Measurements from ENCODE around the gene RASGRF2. TPM values are rescaled to one million over a fixed set of nuclear protein-coding genes. Genes with fewer than 3 reads are reported as not detected.
"Not testable (repeated sequence)": the region's sequence is repeated elsewhere in the genome, so short reads cannot be mapped to it uniquely, and the experiment has no call there.

RASGRF2 gene
- total and polyA plus RNA-seq, 2 donors = 3.1 to 5.0 TPM

DNA sequence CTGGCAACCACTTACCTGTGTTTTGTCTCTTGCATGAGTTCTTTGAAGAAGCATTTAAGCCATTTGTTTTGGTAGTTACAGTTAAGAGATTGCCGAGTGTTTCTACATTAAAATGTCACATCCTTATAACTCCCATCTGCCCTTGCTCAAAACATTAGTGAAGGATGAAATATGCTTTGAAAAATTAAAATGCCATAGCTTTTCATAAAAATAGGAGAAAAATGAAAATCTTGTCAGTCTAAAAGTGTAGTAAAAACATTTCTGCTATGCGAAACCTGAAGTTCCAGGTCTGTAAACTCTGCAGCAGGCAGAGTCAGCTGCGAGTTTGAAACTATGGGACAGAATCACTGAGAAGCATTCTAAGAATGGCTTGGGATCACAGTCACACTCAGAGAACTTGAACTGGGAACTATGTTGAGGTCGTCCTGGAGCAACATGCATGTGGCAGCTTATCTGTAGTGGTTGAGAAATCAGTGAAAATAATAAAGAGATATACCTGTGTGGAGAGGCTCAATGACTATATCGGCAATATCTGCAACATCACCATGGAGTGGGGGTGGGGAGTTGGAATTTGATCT, 67.4 kb downstream of the RASGRF2 start:
- Histone ChIP-seq H3K4me1 (ENCODE audit: insufficient read depth) (no peaks in the 10 kb centered on the region), H3K36me3 (ENCODE audit: insufficient read depth) (no peaks in the 10 kb centered on the region), H3K27ac (ENCODE audit: low read depth) (no peak overlapping the region), H3K4me3 (ENCODE audit: low read depth, low read length) (no peak overlapping the region)
- WGBS = 49% methylated on average over 5 of the region's 5 CpGs
- DNase-seq (ENCODE audit: extremely low spot score) = no peak

DNA sequence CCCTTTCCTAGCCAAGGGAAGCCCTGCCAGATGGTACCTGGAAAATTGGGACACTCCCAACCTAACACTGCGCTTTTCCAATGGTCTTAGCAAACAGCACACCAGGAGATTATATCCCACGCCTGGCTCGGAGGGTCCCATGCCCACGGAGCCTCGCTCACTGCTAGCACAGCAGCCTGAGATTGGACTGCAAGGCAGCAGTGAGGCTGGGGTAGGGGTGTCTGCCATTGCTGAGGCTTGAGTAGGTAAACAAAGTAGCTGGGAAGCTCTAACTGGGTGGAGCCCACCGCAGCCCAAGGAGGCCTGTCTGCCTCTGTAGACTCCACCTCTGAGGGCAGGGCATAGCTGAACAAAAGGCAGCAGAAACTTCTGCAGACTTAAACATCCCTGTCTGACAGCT, 68.7 kb downstream of the RASGRF2 start:
- H3K4me3 ChIP-seq (ENCODE audit: low read depth, low read length); H3K4me1 ChIP-seq (ENCODE audit: insufficient read depth); H3K36me3 ChIP-seq (ENCODE audit: insufficient read depth); DNase-seq (ENCODE audit: extremely low spot score); H3K27ac ChIP-seq (ENCODE audit: low read depth): not testable (repeated sequence)
- 95% methylated on average over 6 of the region's 6 CpGs for WGBS

GRCh38 chr5:81029736-81030135, 69.6 kb downstream of the RASGRF2 start:
- 67% methylated on average over 4 of the region's 4 CpGs for WGBS
- not testable (repeated sequence) for H3K27ac ChIP-seq (ENCODE audit: low read depth); H3K36me3 ChIP-seq (ENCODE audit: insufficient read depth); H3K4me1 ChIP-seq (ENCODE audit: insufficient read depth); DNase-seq (ENCODE audit: extremely low spot score); H3K4me3 ChIP-seq (ENCODE audit: low read depth, low read length)

GRCh38 chr5:81030236-81031034, 70.3 kb downstream of the RASGRF2 start:
- DNase-seq (ENCODE audit: extremely low spot score); H3K27ac ChIP-seq (ENCODE audit: low read depth); H3K4me1 ChIP-seq (ENCODE audit: insufficient read depth); H3K4me3 ChIP-seq (ENCODE audit: low read depth, low read length); H3K36me3 ChIP-seq (ENCODE audit: insufficient read depth): not testable (repeated sequence)
- WGBS = 86% methylated on average over 3 of the region's 3 CpGs

- DNase-seq (ENCODE audit: extremely low spot score) = no peak
- H3K27ac ChIP-seq (ENCODE audit: low read depth) = no peak overlapping the region
- no peak overlapping the region for H3K4me3 ChIP-seq (ENCODE audit: low read depth, low read length)
- no peaks in the 10 kb centered on the region for H3K36me3 ChIP-seq (ENCODE audit: insufficient read depth)
- no peaks in the 10 kb centered on the region for H3K4me1 ChIP-seq (ENCODE audit: insufficient read depth)
- WGBS = 91% methylated on average over 2 of the region's 2 CpGs
Measured at GRCh38 chr5:81035522-81035921, 75.4 kb downstream of the RASGRF2 start.

DNA sequence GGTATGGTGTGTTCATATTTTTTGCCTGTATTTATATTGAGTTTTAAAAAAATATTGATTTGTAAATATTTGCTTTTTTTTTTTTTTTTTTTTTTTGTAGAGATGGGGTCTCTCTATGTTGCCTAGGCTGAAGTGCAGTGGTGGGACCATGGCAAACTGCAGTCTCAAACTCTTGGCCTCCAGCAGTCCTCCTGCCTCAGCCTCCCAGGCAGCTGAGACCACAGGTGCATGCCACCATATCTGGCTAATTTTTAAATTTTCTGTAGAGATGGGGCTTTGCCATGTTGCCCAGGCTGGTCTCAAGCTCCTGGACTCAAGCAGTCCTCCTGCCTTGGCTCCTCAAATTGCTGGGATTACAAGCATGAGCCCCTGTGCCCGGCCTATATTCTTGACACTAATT, 78.3 kb downstream of the RASGRF2 start:
- DNase-seq (ENCODE audit: extremely low spot score) = no peak
- 76% methylated on average over 1 of the region's 1 CpG for WGBS

DNA sequence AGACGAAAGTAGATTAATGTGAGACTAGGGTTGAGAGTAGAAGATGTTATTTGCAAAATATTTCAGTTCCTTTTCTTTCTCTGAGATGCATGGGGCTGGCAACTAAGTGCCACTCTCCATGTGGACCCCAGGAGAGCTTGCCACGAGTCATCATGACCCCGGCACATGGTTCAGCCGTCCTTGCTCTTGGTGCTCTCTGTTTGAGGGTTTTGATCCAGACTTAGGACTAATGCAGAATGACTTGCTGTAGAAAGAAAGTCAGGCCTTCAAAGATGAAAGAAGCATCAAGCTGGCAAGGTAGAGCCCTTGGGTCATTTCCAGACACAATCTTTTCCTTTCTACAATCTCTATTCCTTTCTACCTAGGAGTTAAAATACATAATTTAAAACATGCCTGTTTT, 84.7 kb downstream of the RASGRF2 start:
- DNase-seq (ENCODE audit: extremely low spot score) = no peak
- Histone ChIP-seq H3K4me1 (ENCODE audit: insufficient read depth) (no peaks in the 10 kb centered on the region), H3K36me3 (ENCODE audit: insufficient read depth) (no peaks in the 10 kb centered on the region), H3K27ac (ENCODE audit: low read depth) (no peak overlapping the region), H3K4me3 (ENCODE audit: low read depth, low read length) (no peak overlapping the region)
- WGBS = 81% methylated on average over 4 of the region's 4 CpGs

More for the DNA sequence above, 78.3 kb downstream of the RASGRF2 start:
- Histone ChIP-seq H3K36me3 (ENCODE audit: insufficient read depth) (no peaks in the 10 kb centered on the region), H3K4me3 (ENCODE audit: low read depth, low read length) (no peak overlapping the region), H3K4me1 (ENCODE audit: insufficient read depth) (no peaks in the 10 kb centered on the region), H3K27ac (ENCODE audit: low read depth) (no peak overlapping the region)

DNA sequence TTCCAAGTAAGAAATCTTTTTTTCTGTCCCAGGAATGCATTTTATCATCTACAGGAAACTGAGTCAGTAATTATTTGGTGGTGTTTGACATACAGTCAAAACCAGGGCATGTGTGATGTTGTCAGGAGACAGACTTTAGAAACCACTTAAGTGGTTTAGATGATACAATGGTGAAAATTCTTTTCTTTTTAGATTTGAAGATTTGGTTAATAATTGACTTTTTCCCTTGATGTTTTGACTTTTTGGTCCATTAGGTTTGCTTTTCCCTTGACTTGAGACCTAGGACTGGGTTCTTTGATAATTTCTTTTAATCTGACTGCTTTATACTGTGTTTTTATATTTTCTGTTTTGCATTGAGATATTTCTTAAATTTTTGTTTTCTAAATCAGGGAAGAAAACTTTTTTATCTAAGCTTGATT, 85.2 kb downstream of the RASGRF2 start:
- no peaks in the 10 kb centered on the region for H3K4me1 ChIP-seq (ENCODE audit: insufficient read depth)
- H3K36me3 ChIP-seq (ENCODE audit: insufficient read depth) = no peaks in the 10 kb centered on the region
- DNase-seq (ENCODE audit: extremely low spot score) = no peak
- no peak overlapping the region for H3K27ac ChIP-seq (ENCODE audit: low read depth)
- H3K4me3 ChIP-seq (ENCODE audit: low read depth, low read length) = no peak overlapping the region

GRCh38 chr5:81046041-81046440, 85.9 kb downstream of the RASGRF2 start:
- Histone ChIP-seq H3K4me1 (ENCODE audit: insufficient read depth) (no peaks in the 10 kb centered on the region), H3K36me3 (ENCODE audit: insufficient read depth) (no peaks in the 10 kb centered on the region), H3K4me3 (ENCODE audit: low read depth, low read length) (no peak overlapping the region), H3K27ac (ENCODE audit: low read depth) (no peak overlapping the region)
- 78% methylated on average over 2 of the region's 2 CpGs for WGBS
- no peak for DNase-seq (ENCODE audit: extremely low spot score)

- Histone ChIP-seq H3K4me3 (ENCODE audit: low read depth, low read length) (no peak overlapping the region), H3K27ac (ENCODE audit: low read depth) (no peak overlapping the region), H3K4me1 (ENCODE audit: insufficient read depth) (no peaks in the 10 kb centered on the region), H3K36me3 (ENCODE audit: insufficient read depth) (no peaks in the 10 kb centered on the region)
- whole genome bisulfite sequencing = 69% methylated on average over 2 of the region's 2 CpGs
- DNase-seq (ENCODE audit: extremely low spot score) = no peak
Measured at GRCh38 chr5:81052325-81052724, 92.2 kb downstream of the RASGRF2 start.

GRCh38 chr5:81053282-81053681, 93.1 kb downstream of the RASGRF2 start:
- WGBS = 96% methylated on average over 4 of the region's 4 CpGs
- H3K4me1 ChIP-seq (ENCODE audit: insufficient read depth); H3K27ac ChIP-seq (ENCODE audit: low read depth); H3K4me3 ChIP-seq (ENCODE audit: low read depth, low read length); H3K36me3 ChIP-seq (ENCODE audit: insufficient read depth); DNase-seq (ENCODE audit: extremely low spot score): not testable (repeated sequence)

GRCh38 chr5:81058121-81058520, 98.0 kb downstream of the RASGRF2 start:
- DNase-seq (ENCODE audit: extremely low spot score) = no peak
- H3K4me1 ChIP-seq (ENCODE audit: insufficient read depth) = no peaks in the 10 kb centered on the region
- no peak overlapping the region for H3K4me3 ChIP-seq (ENCODE audit: low read depth, low read length)
- no peak overlapping the region for H3K27ac ChIP-seq (ENCODE audit: low read depth)
- WGBS = 80% methylated on average over 1 of the region's 1 CpG
- H3K36me3 ChIP-seq (ENCODE audit: insufficient read depth) = no peaks in the 10 kb centered on the region

DNA sequence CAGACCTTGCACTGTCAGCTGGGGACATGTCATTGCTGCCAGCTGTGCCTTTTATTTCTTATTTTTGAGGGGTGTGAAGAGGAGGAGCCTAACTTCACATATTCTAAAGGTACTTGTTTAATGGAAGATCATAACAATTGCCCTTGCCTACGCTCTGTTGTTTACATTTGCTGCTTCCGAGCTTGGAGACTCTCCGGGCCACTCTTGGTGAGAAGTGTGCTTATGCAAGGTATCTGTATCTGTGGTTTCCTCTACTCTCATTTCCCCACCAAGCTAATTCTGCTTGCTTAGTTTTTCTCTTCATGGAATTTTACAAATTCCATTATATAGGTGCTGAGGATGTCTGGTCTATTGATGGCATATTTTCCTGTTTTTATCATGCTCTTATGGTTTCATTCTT, 105.3 kb downstream of the RASGRF2 start:
- Histone ChIP-seq H3K4me1 (ENCODE audit: insufficient read depth) (no peaks in the 10 kb centered on the region), H3K27ac (ENCODE audit: low read depth) (no peak overlapping the region), H3K4me3 (ENCODE audit: low read depth, low read length) (no peak overlapping the region), H3K36me3 (ENCODE audit: insufficient read depth) (no peaks in the 10 kb centered on the region)
- 26% methylated on average over 3 of the region's 3 CpGs for WGBS
- DNase-seq (ENCODE audit: extremely low spot score) = no peak

- Histone ChIP-seq H3K4me3 (ENCODE audit: low read depth, low read length) (no peak overlapping the region), H3K27ac (ENCODE audit: low read depth) (no peak overlapping the region), H3K4me1 (ENCODE audit: insufficient read depth) (no peaks in the 10 kb centered on the region), H3K36me3 (ENCODE audit: insufficient read depth) (no peaks in the 10 kb centered on the region)
- no peak for DNase-seq (ENCODE audit: extremely low spot score)
- 92% methylated on average over 4 of the region's 4 CpGs for WGBS
Measured at GRCh38 chr5:81066102-81066501, 105.9 kb downstream of the RASGRF2 start.
